ENCODE data around the gene RCCD1. TPM values are rescaled to one million over a fixed set of nuclear protein-coding genes. Genes with fewer than 3 reads are reported as not detected.

RCCD1 gene
- total and polyA plus RNA-seq, 2 donors (not counting 3 experiments of a cell fraction or from before 2014, with no cell fraction given) = 8.8 to 15.3 TPM

DNA sequence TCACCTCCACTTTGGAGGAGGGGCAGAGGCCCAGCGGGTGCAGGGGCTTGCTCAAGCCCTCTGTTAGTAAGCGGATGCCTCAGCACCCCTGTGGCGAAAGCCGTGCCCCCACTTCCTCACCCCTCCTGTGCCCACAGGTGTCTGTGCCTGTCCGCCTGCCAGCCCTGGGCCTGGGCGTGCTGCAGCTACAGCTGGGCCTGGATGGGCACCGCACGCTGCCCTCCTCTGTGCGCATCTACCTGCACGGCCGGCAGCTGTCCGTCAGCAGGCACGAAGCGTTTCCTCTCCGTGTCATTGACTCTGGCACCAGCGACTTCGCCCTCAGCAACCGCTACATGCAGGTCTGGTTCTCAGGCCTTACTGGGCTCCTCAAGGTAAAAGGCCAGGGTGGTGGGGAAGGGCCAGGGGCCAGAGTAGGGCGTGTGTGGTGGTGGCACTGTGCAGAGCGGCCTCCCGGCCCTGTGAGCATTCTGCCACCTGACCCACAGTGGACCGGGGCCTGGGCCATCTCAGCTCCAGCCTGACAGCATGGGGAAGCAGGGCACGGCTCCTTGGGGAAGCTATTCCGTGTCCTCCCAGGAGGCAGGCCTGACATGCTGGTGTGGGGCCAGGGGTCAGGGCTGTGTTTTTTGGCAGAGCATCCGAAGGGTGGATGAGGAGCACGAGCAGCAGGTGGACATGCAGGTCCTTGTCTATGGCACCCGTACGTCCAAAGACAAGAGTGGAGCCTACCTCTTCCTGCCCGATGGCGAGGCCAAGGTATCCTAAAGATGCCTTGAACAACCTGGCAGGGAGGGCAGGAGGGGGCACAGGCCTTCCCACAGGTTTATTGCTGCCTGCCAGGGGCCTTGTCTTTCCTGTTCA lies 42.5 kb upstream of the RCCD1 start:
- Histone ChIP-seq H3K4me3 (replicated peaks in 1 of 3; ENCODE audit: insufficient read depth in 1 of 3, low read depth in 1 of 3, low read length in 3 of 3) (no peak overlapping the region), H3K9me1 (replicated peaks; ENCODE audit: control insufficient read depth, extremely low read depth, insufficient read depth, low read length) (no peaks in the 10 kb centered on the region), H3K4me1 (ENCODE audit: control insufficient read depth, extremely low read depth, insufficient read depth, low read length) (no peaks in the 10 kb centered on the region), H3K36me3 (ENCODE audit: control insufficient read depth in 2 of 2, extremely low read depth in 1 of 2, insufficient read depth in 2 of 2, low read length in 2 of 2) (peaks cover 5 to 61% of the 10 kb centered on the region in 2 experiments), H3K9me3 (replicated peaks; ENCODE audit: control insufficient read depth, insufficient read depth, low read length) (no peaks in the 10 kb centered on the region), H3K27ac (ENCODE audit: insufficient read depth, low read depth, low read length) (no peak overlapping the region), H2AFZ (ENCODE audit: low read depth, low read length) (no peak overlapping the region), H3K79me2 (ENCODE audit: control insufficient read depth, insufficient read depth, low read length) (no peaks in the 10 kb centered on the region), H3K4me2 (ENCODE audit: insufficient read depth, low read length) (no peak overlapping the region), H3K27me3 (ENCODE audit: control insufficient read depth in 2 of 2, insufficient read depth in 2 of 2, low read length in 2 of 2) (no peaks in the 10 kb centered on the region), H3K9ac (replicated peaks; ENCODE audit: extremely low read depth, insufficient read depth, low read length) (no peak overlapping the region), H4K20me1 (replicated peaks; ENCODE audit: control insufficient read depth, extremely low read depth, insufficient read depth, low read length) (no peaks in the 10 kb centered on the region)
- BruUV-seq (replicated peaks) = no TSS peak
- intact Hi-C loops (cut with micrococcal nuclease) = no loop called here
- FAIRE-seq (no peak), DNase-seq (ENCODE audit: low read depth, low spot score) (no peak)
- dilution Hi-C loops (cut with MboI; ENCODE audit: extremely low pct_ligation_motif_present, low sequenced_read_pairs) = no loop called here
- TF ChIP-seq, protein P1, sequence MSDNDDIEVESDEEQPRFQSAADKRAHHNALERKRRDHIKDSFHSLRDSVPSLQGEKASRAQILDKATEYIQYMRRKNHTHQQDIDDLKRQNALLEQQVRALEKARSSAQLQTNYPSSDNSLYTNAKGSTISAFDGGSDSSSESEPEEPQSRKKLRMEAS (IDR thresholded peaks at IDR 0.05; ENCODE audit: insufficient read depth, insufficient read length) = no peak
- TF ChIP-seq POLR2AphosphoS5 (IDR thresholded peaks at IDR 0.05; ENCODE audit: insufficient read depth, low read depth, low read length) (no peak), MYC (IDR thresholded peaks at IDR 0.05; ENCODE audit: low read depth, low read length) (no peak), FOS (IDR thresholded peaks at IDR 0.05; ENCODE audit: borderline replicate concordance, insufficient read depth, low read length) (no peak), GATA2 (IDR thresholded peaks at IDR 0.05; ENCODE audit: insufficient read depth, insufficient read length, low read depth, low read length) (no peak), EZH2 (IDR thresholded peaks at IDR 0.05; ENCODE audit: borderline replicate concordance, low read depth, low read length, severe bottlenecking) (no peak), POLR2A (IDR thresholded peaks at IDR 0.05; ENCODE audit: low read depth, low read length) (no peak), JUN (IDR thresholded peaks at IDR 0.05; ENCODE audit: borderline replicate concordance, insufficient read depth, insufficient read length, low read depth) (no peak)
- TF ChIP-seq, protein P2, sequence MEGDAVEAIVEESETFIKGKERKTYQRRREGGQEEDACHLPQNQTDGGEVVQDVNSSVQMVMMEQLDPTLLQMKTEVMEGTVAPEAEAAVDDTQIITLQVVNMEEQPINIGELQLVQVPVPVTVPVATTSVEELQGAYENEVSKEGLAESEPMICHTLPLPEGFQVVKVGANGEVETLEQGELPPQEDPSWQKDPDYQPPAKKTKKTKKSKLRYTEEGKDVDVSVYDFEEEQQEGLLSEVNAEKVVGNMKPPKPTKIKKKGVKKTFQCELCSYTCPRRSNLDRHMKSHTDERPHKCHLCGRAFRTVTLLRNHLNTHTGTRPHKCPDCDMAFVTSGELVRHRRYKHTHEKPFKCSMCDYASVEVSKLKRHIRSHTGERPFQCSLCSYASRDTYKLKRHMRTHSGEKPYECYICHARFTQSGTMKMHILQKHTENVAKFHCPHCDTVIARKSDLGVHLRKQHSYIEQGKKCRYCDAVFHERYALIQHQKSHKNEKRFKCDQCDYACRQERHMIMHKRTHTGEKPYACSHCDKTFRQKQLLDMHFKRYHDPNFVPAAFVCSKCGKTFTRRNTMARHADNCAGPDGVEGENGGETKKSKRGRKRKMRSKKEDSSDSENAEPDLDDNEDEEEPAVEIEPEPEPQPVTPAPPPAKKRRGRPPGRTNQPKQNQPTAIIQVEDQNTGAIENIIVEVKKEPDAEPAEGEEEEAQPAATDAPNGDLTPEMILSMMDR (IDR thresholded peaks at IDR 0.05; ENCODE audit: extremely low read depth in 1 of 2, insufficient read depth in 1 of 2, low read depth in 1 of 2, low read length in 2 of 2) = no peak
- CTCF ChIA-PET = interaction anchor here (1.0 kb wide), 1 partner anchor 20 kb away, joined by 3 read pairs; the partner anchor contains the start of gene HDDC3
- POLR2A ChIA-PET = no interaction called here
